Measurements from ENCODE around the gene DRICH1.

GRCh38 chr22:23565305-23565914 is 66.7 kb downstream of the DRICH1 start:
- TF ChIP-seq CTCF (IDR thresholded peaks at IDR 0.05) (no peak), POLR2A (IDR thresholded peaks at IDR 0.05) (no peak), POLR2AphosphoS5 (IDR thresholded peaks at IDR 0.05) (no peak)
